Vagina (tissue), 2 donors: ENCODE measurements around the gene AHDC1.

ENCODE experiments used
- POLR2A ChIP-seq, 2 donors: fragments of 450-650 bp; IDR thresholded peaks; one replicate each; pipeline ENCODE4 v1.6.1; 2017; ENCODE audit warnings: antibody characterized with exemption in 2 of 2, mild to moderate bottlenecking in 2 of 2, moderate library complexity in 2 of 2
- POLR2AphosphoS5 ChIP-seq, 2 donors: sonication (generic); formaldehyde crosslinking; IDR thresholded peaks; one replicate each; pipeline ENCODE4 v1.9.0; 2017; ENCODE audit warnings: antibody characterized with exemption in 2 of 2, mild to moderate bottlenecking in 2 of 2, low read depth in 1 of 2; ENCODE audit not compliant: insufficient read depth in 1 of 2

GRCh38 chr1:27489501-27489972, 114.4 kb downstream of the AHDC1 start:
- TF ChIP-seq POLR2AphosphoS5 (IDR thresholded peaks at IDR 0.05; ENCODE audit: insufficient read depth in 1 of 2, low read depth in 1 of 2): no peak
- no peak for TF ChIP-seq POLR2A (IDR thresholded peaks at IDR 0.05)
